ENCODE results near the gene ZNF839.

- TF ChIP-seq, protein P1, sequence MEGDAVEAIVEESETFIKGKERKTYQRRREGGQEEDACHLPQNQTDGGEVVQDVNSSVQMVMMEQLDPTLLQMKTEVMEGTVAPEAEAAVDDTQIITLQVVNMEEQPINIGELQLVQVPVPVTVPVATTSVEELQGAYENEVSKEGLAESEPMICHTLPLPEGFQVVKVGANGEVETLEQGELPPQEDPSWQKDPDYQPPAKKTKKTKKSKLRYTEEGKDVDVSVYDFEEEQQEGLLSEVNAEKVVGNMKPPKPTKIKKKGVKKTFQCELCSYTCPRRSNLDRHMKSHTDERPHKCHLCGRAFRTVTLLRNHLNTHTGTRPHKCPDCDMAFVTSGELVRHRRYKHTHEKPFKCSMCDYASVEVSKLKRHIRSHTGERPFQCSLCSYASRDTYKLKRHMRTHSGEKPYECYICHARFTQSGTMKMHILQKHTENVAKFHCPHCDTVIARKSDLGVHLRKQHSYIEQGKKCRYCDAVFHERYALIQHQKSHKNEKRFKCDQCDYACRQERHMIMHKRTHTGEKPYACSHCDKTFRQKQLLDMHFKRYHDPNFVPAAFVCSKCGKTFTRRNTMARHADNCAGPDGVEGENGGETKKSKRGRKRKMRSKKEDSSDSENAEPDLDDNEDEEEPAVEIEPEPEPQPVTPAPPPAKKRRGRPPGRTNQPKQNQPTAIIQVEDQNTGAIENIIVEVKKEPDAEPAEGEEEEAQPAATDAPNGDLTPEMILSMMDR (IDR thresholded peaks at IDR 0.05), result peak in 1 of 5 experiments; percentile 33
- peak; percentile 52 to 83 for TF ChIP-seq POLR2A (IDR thresholded peaks at IDR 0.05)
- TF ChIP-seq EP300 (IDR thresholded peaks at IDR 0.05), result peak; percentile 76 to 78
These were observed 43.1 kb downstream of the ZNF839 start, which contains the start of the genes CINP and TECPR2 for GRCh38 chr14:102362545-102363181.

All from tibial nerve (tissue), 4 donors.